ENCODE data around the gene CREBL2.
"Not testable (repeated sequence)": the region's sequence is repeated elsewhere in the genome, so short reads cannot be mapped to it uniquely, and the experiment has no call there.

CREBL2 gene

DNA sequence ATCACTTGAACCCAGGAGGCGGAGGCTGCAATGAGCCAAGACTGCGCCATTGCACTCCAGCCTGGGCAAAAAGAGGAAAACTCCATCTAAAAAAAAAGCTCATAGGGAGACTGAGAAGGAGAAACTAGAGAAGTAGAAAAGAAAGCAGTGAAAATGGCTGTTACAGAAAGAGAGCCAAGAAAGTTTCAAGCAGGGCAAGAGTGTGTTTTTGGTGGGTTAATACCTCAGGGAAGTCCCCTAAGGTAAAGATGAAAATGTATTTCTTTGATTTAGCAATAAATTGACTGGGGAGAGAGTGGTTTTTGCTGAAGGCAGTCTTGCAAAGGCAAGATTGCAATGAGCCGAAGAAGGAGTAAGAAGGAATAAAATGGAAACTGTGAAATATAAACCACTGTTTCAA lies 39.0 kb upstream of the CREBL2 start:
- ChIA-PET CTCF (interaction anchor here (0.6 kb wide), 3 partner anchors 70 to 193 kb away, joined by 3 to 7 read pairs (median 7); no protein-coding TSS in a partner anchor), POLR2A (ENCODE audit: low non-redundant PET) (no interaction called here)
- TF ChIP-seq, protein P1, sequence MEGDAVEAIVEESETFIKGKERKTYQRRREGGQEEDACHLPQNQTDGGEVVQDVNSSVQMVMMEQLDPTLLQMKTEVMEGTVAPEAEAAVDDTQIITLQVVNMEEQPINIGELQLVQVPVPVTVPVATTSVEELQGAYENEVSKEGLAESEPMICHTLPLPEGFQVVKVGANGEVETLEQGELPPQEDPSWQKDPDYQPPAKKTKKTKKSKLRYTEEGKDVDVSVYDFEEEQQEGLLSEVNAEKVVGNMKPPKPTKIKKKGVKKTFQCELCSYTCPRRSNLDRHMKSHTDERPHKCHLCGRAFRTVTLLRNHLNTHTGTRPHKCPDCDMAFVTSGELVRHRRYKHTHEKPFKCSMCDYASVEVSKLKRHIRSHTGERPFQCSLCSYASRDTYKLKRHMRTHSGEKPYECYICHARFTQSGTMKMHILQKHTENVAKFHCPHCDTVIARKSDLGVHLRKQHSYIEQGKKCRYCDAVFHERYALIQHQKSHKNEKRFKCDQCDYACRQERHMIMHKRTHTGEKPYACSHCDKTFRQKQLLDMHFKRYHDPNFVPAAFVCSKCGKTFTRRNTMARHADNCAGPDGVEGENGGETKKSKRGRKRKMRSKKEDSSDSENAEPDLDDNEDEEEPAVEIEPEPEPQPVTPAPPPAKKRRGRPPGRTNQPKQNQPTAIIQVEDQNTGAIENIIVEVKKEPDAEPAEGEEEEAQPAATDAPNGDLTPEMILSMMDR (conservative IDR thresholded peaks at IDR 0.05; ENCODE audit: low read depth): no peak

DNA sequence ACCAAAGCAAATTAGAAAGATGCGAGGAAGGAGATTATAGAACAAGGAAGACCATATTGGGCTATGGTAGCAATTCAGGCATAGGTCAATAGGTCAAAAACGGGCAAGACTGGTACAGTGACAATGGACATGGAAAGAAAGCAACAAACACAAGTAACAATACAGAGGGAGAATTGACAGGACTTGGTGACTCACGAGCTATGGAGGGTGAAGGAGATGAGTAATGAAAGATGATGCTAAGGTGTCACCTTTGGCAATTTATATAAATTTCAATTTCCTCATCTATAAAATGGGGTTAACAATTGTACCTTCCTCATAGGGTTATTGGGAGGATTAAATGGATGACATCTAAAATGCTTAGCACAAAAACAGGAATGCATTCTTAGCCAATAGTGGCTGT lies 33.9 kb upstream of the CREBL2 start:
- POLR2A ChIA-PET (ENCODE audit: low non-redundant PET): no interaction called here
- H3K27ac ChIP-seq: no peak overlapping the region
- TF ChIP-seq, protein P1 (conservative IDR thresholded peaks at IDR 0.05; ENCODE audit: low read depth): no peak
- CTCF ChIA-PET: no interaction called here
- DNase-seq (ENCODE audit: low spot score): no peak

More for the DNA sequence above, 39.0 kb upstream of the CREBL2 start:
- no peak overlapping the region for H3K27ac ChIP-seq
- no peak for DNase-seq (ENCODE audit: low spot score)

DNA sequence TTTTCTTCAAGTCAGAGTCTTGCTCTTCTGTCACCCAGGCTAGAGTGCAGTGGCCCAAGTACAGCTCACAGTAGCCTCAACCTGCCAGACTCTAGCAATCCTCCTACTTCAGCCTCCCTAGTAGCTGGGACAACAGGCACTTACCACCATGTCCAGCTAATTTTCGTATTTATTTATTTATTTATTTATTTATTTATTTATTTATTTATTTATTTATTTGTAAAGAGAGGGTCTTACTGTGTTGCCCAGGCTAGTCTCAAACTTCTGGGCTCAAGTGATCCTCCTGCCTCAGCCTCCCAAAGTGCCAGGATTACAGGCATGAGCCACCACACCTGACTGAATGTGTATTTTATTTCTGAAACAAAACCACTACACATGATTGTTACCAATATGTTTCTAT lies 31.0 kb upstream of the CREBL2 start:
- H3K27ac ChIP-seq; CTCF ChIA-PET; DNase-seq (ENCODE audit: low spot score); POLR2A ChIA-PET (ENCODE audit: low non-redundant PET): not testable (repeated sequence)

DNA sequence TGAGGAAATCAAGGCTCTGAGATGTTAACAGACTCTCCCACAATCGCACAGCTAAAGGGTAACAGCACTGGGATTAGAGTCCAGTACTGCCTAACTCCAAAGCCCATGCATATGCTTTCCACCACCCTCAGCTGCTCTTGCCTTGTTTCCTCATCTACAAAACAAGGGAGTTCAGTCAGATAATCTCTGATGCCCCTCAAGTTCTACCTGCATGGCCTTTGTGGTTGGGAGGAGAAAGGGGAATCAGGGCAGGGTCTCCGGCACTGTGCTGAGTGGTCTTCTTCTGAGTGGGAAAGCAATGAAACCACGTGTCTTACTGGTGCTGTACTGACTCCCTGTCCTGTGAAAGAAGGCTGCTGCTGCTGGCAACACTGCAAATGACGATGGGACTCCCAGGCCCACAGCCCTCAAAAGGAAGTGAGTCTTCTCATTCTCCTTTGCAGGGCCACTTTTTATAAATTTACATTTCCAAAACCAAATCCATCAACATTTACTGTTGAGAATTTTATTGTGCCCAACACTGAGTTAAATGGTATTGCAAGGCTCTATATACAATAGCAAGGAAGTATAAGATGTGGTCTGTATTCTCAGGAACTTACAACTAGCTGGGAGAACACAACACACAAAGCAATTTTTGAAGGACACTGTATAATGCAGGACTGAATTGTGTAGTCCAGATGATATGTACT lies 29.3 kb upstream of the CREBL2 start:
- ChIA-PET CTCF (no interaction called here), POLR2A (ENCODE audit: low non-redundant PET) (no interaction called here)
- no peak overlapping the region for H3K27ac ChIP-seq
- TF ChIP-seq, protein P1 (conservative IDR thresholded peaks at IDR 0.05; ENCODE audit: low read depth): no peak
- no peak for DNase-seq (ENCODE audit: low spot score)

DNA sequence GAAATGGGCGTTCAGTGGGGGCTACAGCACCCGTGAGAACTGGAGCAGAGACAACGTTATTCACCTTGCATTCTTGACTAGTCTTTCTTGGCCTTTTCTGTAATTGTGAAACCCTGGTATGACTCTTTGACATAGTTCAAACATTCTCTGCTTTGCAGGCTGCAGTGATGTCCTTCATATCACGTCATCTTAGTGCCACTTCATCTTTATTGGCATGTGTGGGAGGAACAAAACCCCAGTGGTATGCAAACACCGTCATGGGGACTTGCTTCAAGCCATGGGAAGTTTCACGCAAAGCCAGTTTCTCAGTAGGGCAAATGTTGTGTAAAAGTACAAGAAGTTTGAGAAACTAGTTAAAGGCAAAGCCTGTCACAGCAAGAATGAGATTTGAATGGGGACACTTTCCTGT lies 28.8 kb upstream of the CREBL2 start:
- TF ChIP-seq, protein P1 (conservative IDR thresholded peaks at IDR 0.05; ENCODE audit: low read depth): no peak
- POLR2A ChIA-PET (ENCODE audit: low non-redundant PET): no interaction called here
- CTCF ChIA-PET: no interaction called here
- no peak overlapping the region for H3K27ac ChIP-seq
- DNase-seq (ENCODE audit: low spot score): no peak

DNA sequence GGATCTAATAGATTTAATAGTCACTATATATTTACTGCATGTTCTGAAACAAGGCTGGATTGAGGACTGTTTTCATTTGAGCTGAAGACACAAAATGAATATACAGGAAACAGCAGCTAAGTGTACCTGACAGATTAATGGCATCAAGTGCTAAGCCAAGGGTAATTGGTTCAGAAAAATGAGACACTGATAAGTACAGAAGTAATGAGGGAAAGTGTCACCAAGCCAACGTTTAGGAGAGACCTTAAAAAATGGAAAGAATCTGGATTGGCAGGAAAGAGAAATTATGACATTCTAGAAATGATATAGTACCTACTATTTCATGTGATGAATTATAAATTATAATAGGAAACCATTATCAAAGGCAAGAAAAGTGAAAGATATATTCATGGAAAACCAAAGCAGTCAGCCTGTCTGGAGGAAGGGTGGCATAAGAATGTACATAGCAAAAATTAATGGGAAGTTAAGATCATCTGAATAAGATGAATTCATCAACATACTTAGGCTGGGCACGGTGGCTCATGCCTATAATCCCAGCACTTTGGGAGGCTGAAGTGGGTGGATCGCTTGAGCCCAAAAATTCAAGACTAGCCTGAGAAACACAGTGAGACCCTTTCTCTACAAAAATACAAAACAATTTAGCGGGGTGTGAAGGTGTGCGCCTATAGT lies 28.0 kb upstream of the CREBL2 start:
- TF ChIP-seq, protein P1 (conservative IDR thresholded peaks at IDR 0.05; ENCODE audit: low read depth): no peak
- POLR2A ChIA-PET (ENCODE audit: low non-redundant PET): no interaction called here
- no peak overlapping the region for H3K27ac ChIP-seq
- CTCF ChIA-PET: no interaction called here
- DNase-seq (ENCODE audit: low spot score): no peak

All from RWPE1 (cell line).